Endothelial cell of umbilical vein (primary cell): Measurements from ENCODE around the gene ME3. TPM values are rescaled to one million over a fixed set of nuclear protein-coding genes. Genes with fewer than 3 reads are reported as not detected.
A peak's percentile ranks its signal among the peaks of the same experiment; 100 is the strongest.

Source experiments
- BruUV-seq: library from RNA; stranded (reverse); fragments of 400-500 nt; replicated peaks from 2 replicates; lab custom pipeline; 2021; lab: Mats Ljungman, UMichigan
- CTCF ChIA-PET: fragments of 300-600, 350-600 bp; sonication (Branson Sonifier 250); formaldehyde crosslinking; loops from one replicate; lab custom pipeline; 2021; ENCODE audit warnings: antibody characterized with exemption, inconsistent platforms; lab: Charles Lee
- POLR2A ChIA-PET: fragments of 300-600, 350-600 bp; sonication (Branson Sonifier 250); formaldehyde crosslinking; loops from one replicate; lab custom pipeline; 2021; ENCODE audit warnings: antibody characterized with exemption, inconsistent platforms; lab: Charles Lee
- DNase-seq: peaks from one replicate; pipeline ENCODE4 v3.0.0-alpha.2; 2011; ENCODE audit warnings: low read depth, low spot score
- FAIRE-seq: peaks from 2 replicates; lab custom pipeline; 2011; peaks lifted over from hg19 to GRCh38; lab: Jason Lieb, UNC
- H2AFZ ChIP-seq: 2 replicates; pipeline ENCODE4 v1.6.0; 2012; ENCODE audit warnings: low read depth, low read length, control low read depth, inconsistent platforms
- H3K27ac ChIP-seq: 2 replicates; pipeline ENCODE4 v1.5.1; 2011; ENCODE audit warnings: low read depth, mild to moderate bottlenecking, control low read depth, low read length, moderate library complexity; ENCODE audit not compliant: insufficient read depth
- H3K27me3 ChIP-seq, 2 experiments: 2 replicates each; pipeline versions ENCODE4 v1.6.0 to v1.6.1; 2011; ENCODE audit warnings: low read length in 2 of 2, mixed read lengths in 1 of 2; ENCODE audit not compliant: control insufficient read depth in 2 of 2, insufficient read depth in 2 of 2
- H3K36me3 ChIP-seq, 2 experiments: 2 replicates in 1 of 2; 3 replicates in 1 of 2; pipeline ENCODE4 v1.5.1; 2011; ENCODE audit warnings: low read length in 2 of 2, mild to moderate bottlenecking in 1 of 2, moderate library complexity in 1 of 2; ENCODE audit not compliant: control insufficient read depth in 2 of 2, insufficient read depth in 2 of 2; ENCODE audit errors: extremely low read depth in 1 of 2
- H3K4me1 ChIP-seq: 3 replicates; pipeline ENCODE4 v1.5.1; 2011; ENCODE audit warnings: mild to moderate bottlenecking, low read length; ENCODE audit not compliant: control insufficient read depth, insufficient read depth; ENCODE audit errors: extremely low read depth
- H3K4me2 ChIP-seq: 2 replicates; pipeline ENCODE4 v1.6.1; 2011; ENCODE audit warnings: low read length, control low read depth, mixed read lengths; ENCODE audit not compliant: insufficient read depth
- H3K4me3 ChIP-seq, 3 experiments: fragments of 200-600 bp in 1 of 3; sonication (generic), shearing (Covaris generic) in 1 of 3; replicated peaks in 1 of 3; 2 replicates each; pipeline ENCODE4 v1.5.1; 2011 to 2016; ENCODE audit warnings: control low read depth in 3 of 3, low read length in 3 of 3, mild to moderate bottlenecking in 2 of 3, inconsistent platforms in 1 of 3, low read depth in 1 of 3, moderate library complexity in 1 of 3; ENCODE audit not compliant: insufficient read depth in 1 of 3
- H3K79me2 ChIP-seq: 2 replicates; pipeline ENCODE4 v1.6.0; 2012; ENCODE audit warnings: low read length, inconsistent platforms; ENCODE audit not compliant: control insufficient read depth, insufficient read depth
- H3K9ac ChIP-seq: replicated peaks from 2 replicates; pipeline ENCODE3; 2011; ENCODE audit warnings: low read length, control low read depth; ENCODE audit not compliant: insufficient read depth; ENCODE audit errors: extremely low read depth
- H3K9me1 ChIP-seq: replicated peaks from 3 replicates; pipeline ENCODE4 v1.6.0; 2011; ENCODE audit warnings: mild to moderate bottlenecking, low read length; ENCODE audit not compliant: control insufficient read depth, insufficient read depth; ENCODE audit errors: extremely low read depth
- H3K9me3 ChIP-seq: replicated peaks from 2 replicates; pipeline ENCODE4 v1.5.1; 2012; ENCODE audit warnings: low read length, inconsistent platforms; ENCODE audit not compliant: control insufficient read depth, insufficient read depth
- H4K20me1 ChIP-seq: replicated peaks from 2 replicates; pipeline ENCODE3; 2011; ENCODE audit warnings: mild to moderate bottlenecking, low read length; ENCODE audit not compliant: control insufficient read depth, insufficient read depth; ENCODE audit errors: extremely low read depth
- CTCF ChIP-seq, 2 donors: IDR thresholded peaks; 1 replicate in 1 of 2; 2 replicates in 1 of 2; pipeline ENCODE4 v1.5.1; 2011; ENCODE audit warnings: low read length in 2 of 2, mild to moderate bottlenecking in 2 of 2, moderate library complexity in 2 of 2, control low read depth in 1 of 2, inconsistent platforms in 1 of 2, low read depth in 1 of 2; ENCODE audit not compliant: insufficient read depth in 1 of 2; ENCODE audit errors: extremely low read depth in 1 of 2
- FOS ChIP-seq: IDR thresholded peaks from 2 replicates; pipeline ENCODE4 v1.6.1; 2011; ENCODE audit warnings: mild to moderate bottlenecking, low read length, moderate library complexity, borderline replicate concordance; ENCODE audit not compliant: insufficient read depth
- JUN ChIP-seq: IDR thresholded peaks from 2 replicates; pipeline ENCODE4 v1.6.1; 2011; ENCODE audit warnings: borderline replicate concordance, low read depth; ENCODE audit not compliant: insufficient read length, insufficient read depth
- POLR2A ChIP-seq: IDR thresholded peaks from 2 replicates; pipeline ENCODE4 v1.6.1; 2012; ENCODE audit warnings: low read depth, mild to moderate bottlenecking, control low read depth, low read length
- POLR2AphosphoS5 ChIP-seq: IDR thresholded peaks from 2 replicates; pipeline ENCODE4 v1.6.1; 2012; ENCODE audit warnings: low read depth, mild to moderate bottlenecking, control low read depth, low read length, moderate library complexity; ENCODE audit not compliant: insufficient read depth
- dilution Hi-C: fragments of 300-500 bp; cut with MboI; formaldehyde crosslinking; loops from one replicate; pipeline ENCODE4 v1.15.0; 2019; ENCODE audit warnings: low sequenced_read_pairs; ENCODE audit not compliant: extremely low pct_ligation_motif_present
- intact Hi-C: fragments of 100-400 bp; cut with micrococcal nuclease; formaldehyde crosslinking; loops from one replicate; pipeline ENCODE4 v1.10.0; 2022
- polyA plus RNA-seq, 4 experiments: library from polyadenylated mRNA; depleted of rRNA in 3 of 4; stranded (reverse) in 3 of 4; unstranded in 1 of 4; fragments of >200 nt; gene quantifications; 2 replicates each; pipeline versions ENCODE4 v1.2.1 to v1.2.3, GENCODE V29; 2011 to 2012; ENCODE audit warnings: missing spikeins in 1 of 4
- total RNA-seq: library from RNA; stranded (reverse); gene quantifications from 2 replicates; pipeline ENCODE4 v1.2.3, GENCODE V29; 2021

The ME3 gene
- total and polyA plus RNA-seq, 2 donors (not counting 3 experiments of a cell fraction or from before 2014, with no cell fraction given), result 26.9 to 30.4 TPM

DNA sequence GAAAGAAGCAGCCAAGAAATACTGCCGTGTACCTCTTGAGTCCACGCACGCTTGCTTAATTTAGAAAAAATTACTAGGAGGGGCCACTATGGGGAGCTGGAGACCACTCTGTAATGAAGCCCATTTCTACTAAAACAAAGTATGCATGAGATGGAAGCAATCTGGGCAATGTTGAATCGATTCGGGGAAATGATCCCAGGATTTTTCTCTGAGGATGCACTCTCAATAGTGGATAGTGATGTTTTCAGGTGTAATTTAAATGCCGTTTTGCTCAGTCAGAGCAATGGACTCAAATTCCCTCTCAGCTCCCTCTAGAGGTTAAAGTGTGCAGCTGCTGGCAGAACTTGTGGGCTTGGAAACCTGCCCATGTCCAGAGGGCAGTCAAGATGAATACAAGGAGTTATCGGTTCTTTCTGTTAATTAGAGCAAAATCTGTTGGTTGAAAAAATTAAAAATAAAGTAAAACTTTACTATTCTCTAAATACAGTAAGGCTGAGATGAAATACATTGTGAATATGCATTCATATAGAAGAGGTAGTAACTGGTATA is 64.1 kb downstream of the ME3 start:
- peak; percentile 49 for FAIRE-seq
- Histone ChIP-seq H3K4me3 (peak overlapping the region in 1 of 3 experiments; percentile 10), H3K9me3 (no peaks in the 10 kb centered on the region), H3K27me3 (no peaks in the 10 kb centered on the region), H2AFZ (peak overlapping the region; percentile 42), H3K4me1 (peaks cover 37% of the 10 kb centered on the region), H3K4me2 (peak overlapping the region; percentile 3), H3K9ac (peak overlapping the region; percentile 68), H4K20me1 (no peaks in the 10 kb centered on the region), H3K9me1 (no peaks in the 10 kb centered on the region), H3K36me3 (no peaks in the 10 kb centered on the region), H3K79me2 (peaks cover 9% of the 10 kb centered on the region), H3K27ac (peak overlapping the region; percentile 87)
- peak; percentile 91 for DNase-seq
- TF ChIP-seq FOS (no peak), CTCF (IDR thresholded peaks at IDR 0.05; ENCODE audit: extremely low read depth in 1 of 2, insufficient read depth in 1 of 2, low read depth in 1 of 2, low read length in 2 of 2) (peak; percentile 77 to 85), JUN (no peak), POLR2A (no peak), POLR2AphosphoS5 (no peak)
- dilution Hi-C loops, result no loop called here
- no TSS peak for BruUV-seq
- CTCF ChIA-PET, result interaction anchor here (0.6 to 5.1 kb wide), 66 partner anchors 10 to 753 kb away, joined by 3 to 67 read pairs (median 6); partner anchors contain the start of genes CCDC83, ME3 and PRSS23
- intact Hi-C loops, result loop anchor here (1.0 to 2.0 kb wide), 8 partner anchors 24 to 248 kb away; partner anchors contain the start of gene ME3
- POLR2A ChIA-PET, result interaction anchor here (0.5 to 1.0 kb wide), 2 partner anchors 174 to 192 kb away, joined by 3 to 4 read pairs; partner anchors contain the start of gene PRSS23
